ENCODE results near the gene WBP2NL. TPM values are rescaled to one million over a fixed set of nuclear protein-coding genes. Genes with fewer than 3 reads are reported as not detected.

WBP2NL gene
- total and polyA plus RNA-seq, 2 of the 8 experiments (the other 6 are each of a cell fraction or from before 2014, with no cell fraction given): not detected

DNA sequence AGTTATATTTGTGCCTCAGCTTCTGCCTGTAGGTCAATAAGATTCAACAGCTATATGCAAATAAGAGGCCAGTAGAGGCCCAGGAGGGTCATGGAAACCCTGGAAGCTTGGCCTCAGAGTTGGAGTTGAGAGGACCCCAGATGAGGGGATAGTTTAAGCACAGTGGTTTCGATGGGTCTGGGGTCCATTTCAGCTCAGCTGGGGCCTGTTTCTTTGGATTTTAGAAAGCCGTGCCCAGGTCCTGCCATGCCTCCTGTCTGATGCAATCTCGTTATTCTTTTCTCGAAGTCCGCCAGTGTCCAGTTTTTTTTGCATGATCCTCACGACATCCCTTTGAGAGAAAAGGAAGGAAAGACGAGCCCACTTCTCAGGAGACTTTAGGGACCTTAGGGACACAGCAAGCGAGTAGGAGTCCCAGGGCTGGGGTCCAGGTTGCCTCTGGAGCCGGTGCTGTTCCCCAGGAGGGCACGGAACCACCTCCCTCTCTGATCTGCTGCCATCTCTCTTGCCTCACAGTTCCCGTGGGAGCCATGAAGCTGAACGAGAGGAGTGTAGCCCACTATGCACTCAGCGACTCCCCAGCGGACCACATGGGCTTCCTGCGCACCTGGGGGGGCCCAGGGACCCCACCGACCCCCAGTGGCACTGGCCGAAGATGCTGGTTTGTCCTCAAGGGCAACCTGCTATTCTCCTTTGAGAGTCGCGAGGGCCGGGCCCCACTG, 78.3 kb downstream of the WBP2NL start:
- Histone ChIP-seq H3K4me2 (ENCODE audit: insufficient read depth in 1 of 2, low read depth in 2 of 2, low read length in 2 of 2) (no peak overlapping the region), H3K14ac (ENCODE audit: insufficient read length) (no peak overlapping the region), H2BK12ac (ENCODE audit: low read depth, low read length) (no peak overlapping the region), H3K79me2 (ENCODE audit: control insufficient read depth in 1 of 2, insufficient read depth in 2 of 2, low read length in 2 of 2) (peaks cover 0 to 9% of the 10 kb centered on the region in 2 experiments; a peak in 2 of 4 replicates), H3K9me3 (ENCODE audit: insufficient read depth in 2 of 2, low read depth in 1 of 2, low read length in 1 of 2) (no peaks in the 10 kb centered on the region), H3K79me1 (ENCODE audit: low read depth, low read length) (peaks cover 3% of the 10 kb centered on the region; the same call in 1 of the 2 replicates), H3K18ac (ENCODE audit: extremely low read depth, low read length) (no peak overlapping the region), H3K27me3 (replicated peaks in 1 of 4; ENCODE audit: control insufficient read depth in 3 of 4, extremely low read depth in 1 of 4, insufficient read depth in 3 of 4, low read length in 3 of 4) (peaks cover 0 to 9% (median 4%) of the 10 kb centered on the region in 4 experiments; a peak in 2 of 7 replicates), H3K4ac (replicated peaks; ENCODE audit: insufficient read length, low read depth, low read length) (no peak overlapping the region), H2BK20ac (ENCODE audit: low read length) (no peak overlapping the region), H4K5ac (ENCODE audit: insufficient read length, low read depth, low read length) (no peak overlapping the region), H3K27ac (ENCODE audit: low read depth, low read length) (no peak overlapping the region), H3K23me2 (ENCODE audit: low read depth, low read length) (peaks cover 2% of the 10 kb centered on the region), H3K23ac (ENCODE audit: insufficient read length) (no peak overlapping the region), H4K91ac (replicated peaks; ENCODE audit: insufficient read length, low read length) (no peak overlapping the region), H2BK15ac (ENCODE audit: low read length) (no peak overlapping the region), H4K8ac (ENCODE audit: extremely low read depth, insufficient read depth, low read length) (no peak overlapping the region; the same call in 1 of the 2 replicates), H2AFZ (ENCODE audit: low read length) (no peak overlapping the region), H4K20me1 (replicated peaks in 1 of 2; ENCODE audit: control insufficient read depth in 1 of 2, insufficient read depth in 2 of 2, low read length in 2 of 2) (no peaks in the 10 kb centered on the region), H3K9ac (replicated peaks in 1 of 4; ENCODE audit: extremely low read depth in 1 of 4, low read depth in 3 of 4, low read length in 3 of 4) (no peak overlapping the region), H2BK120ac (replicated peaks; ENCODE audit: low read depth, low read length) (no peak overlapping the region), H3K4me1 (replicated peaks in 1 of 4; ENCODE audit: control insufficient read depth in 3 of 4, insufficient read depth in 4 of 4, low read length in 3 of 4) (peaks cover 2 to 11% (median 9%) of the 10 kb centered on the region in 4 experiments), H2AK5ac (ENCODE audit: low read depth, low read length) (no peak overlapping the region), H3K56ac (replicated peaks; ENCODE audit: insufficient read length, low read depth, low read length) (no peak overlapping the region), H3K4me3 (ENCODE audit: extremely low read depth in 1 of 4, insufficient read depth in 2 of 4, low read depth in 3 of 4, low read length in 4 of 4) (no peak overlapping the region), H3K36me3 (ENCODE audit: control insufficient read depth in 2 of 4, insufficient read depth in 4 of 4, low read length in 3 of 4) (0 out of 8 replicates have a peak, but pooled peaks cover 0 to 3% (median under 1%) of the 10 kb centered on the region in 4 experiments), H2BK5ac (ENCODE audit: low read depth, low read length) (no peak overlapping the region; the same call in 1 of the 2 replicates)
- FAIRE-seq: no peak
- WGBS, 2 experiments (ENCODE audit: extremely low coverage in 1 of 2, insufficient coverage in 1 of 2, insufficient read length in 1 of 2, insufficient replicate concordance in 2 of 2, low coverage in 1 of 2, low lambda C conversion rate in 2 of 2, missing lambda C conversion rate in 1 of 2): 91% methylated on average over 18 of the region's 20 CpGs; no CpG with 5 or more reads in 1 of the 2 experiments
- TF ChIP-seq, protein P1, sequence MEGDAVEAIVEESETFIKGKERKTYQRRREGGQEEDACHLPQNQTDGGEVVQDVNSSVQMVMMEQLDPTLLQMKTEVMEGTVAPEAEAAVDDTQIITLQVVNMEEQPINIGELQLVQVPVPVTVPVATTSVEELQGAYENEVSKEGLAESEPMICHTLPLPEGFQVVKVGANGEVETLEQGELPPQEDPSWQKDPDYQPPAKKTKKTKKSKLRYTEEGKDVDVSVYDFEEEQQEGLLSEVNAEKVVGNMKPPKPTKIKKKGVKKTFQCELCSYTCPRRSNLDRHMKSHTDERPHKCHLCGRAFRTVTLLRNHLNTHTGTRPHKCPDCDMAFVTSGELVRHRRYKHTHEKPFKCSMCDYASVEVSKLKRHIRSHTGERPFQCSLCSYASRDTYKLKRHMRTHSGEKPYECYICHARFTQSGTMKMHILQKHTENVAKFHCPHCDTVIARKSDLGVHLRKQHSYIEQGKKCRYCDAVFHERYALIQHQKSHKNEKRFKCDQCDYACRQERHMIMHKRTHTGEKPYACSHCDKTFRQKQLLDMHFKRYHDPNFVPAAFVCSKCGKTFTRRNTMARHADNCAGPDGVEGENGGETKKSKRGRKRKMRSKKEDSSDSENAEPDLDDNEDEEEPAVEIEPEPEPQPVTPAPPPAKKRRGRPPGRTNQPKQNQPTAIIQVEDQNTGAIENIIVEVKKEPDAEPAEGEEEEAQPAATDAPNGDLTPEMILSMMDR (IDR thresholded peaks at IDR 0.05; ENCODE audit: control extremely low read depth in 1 of 3, insufficient read depth in 1 of 3, low read depth in 1 of 3, low read length in 3 of 3): no peak
- no peak for TF ChIP-seq TAF7 (optimal IDR thresholded peaks at IDR 0.05; ENCODE audit: borderline replicate concordance, low read depth, low read length)
- no peak for TF ChIP-seq RFX5 (IDR thresholded peaks at IDR 0.05; ENCODE audit: borderline replicate concordance, low read depth, low read length)
- POLR2A ChIA-PET (ENCODE audit: partially characterized antibody): interaction anchor here (1.5 to 8.9 kb wide), 5 partner anchors 7 to 131 kb away, joined by 3 to 94 read pairs (median 5); partner anchors contain the start of gene NDUFA6
- no peak for DNase-seq (ENCODE audit: low read depth in 1 of 2, low spot score in 2 of 2)
- CTCF ChIA-PET (ENCODE audit: partially characterized antibody): interaction anchor here (1.4 to 2.2 kb wide), 2 partner anchors 14 to 35 kb away, joined by 3 to 11 read pairs; partner anchors contain the start of gene NDUFA6

Data from H1 (cell line).